GM19023 (cell line): ENCODE measurements around the gene HSPA1L.
"Not testable (repeated sequence)": the region's sequence is repeated elsewhere in the genome, so short reads cannot be mapped to it uniquely, and the experiment has no call there.

Experiments used
- ATAC-seq: cut with Tn5 transposase; IDR thresholded peaks from one replicate; pipeline ENCODE4 v1.9.1; 2021; ENCODE audit warnings: mild to moderate bottlenecking, moderate library complexity; ENCODE audit not compliant: unreplicated experiment

HSPA1L gene

DNA sequence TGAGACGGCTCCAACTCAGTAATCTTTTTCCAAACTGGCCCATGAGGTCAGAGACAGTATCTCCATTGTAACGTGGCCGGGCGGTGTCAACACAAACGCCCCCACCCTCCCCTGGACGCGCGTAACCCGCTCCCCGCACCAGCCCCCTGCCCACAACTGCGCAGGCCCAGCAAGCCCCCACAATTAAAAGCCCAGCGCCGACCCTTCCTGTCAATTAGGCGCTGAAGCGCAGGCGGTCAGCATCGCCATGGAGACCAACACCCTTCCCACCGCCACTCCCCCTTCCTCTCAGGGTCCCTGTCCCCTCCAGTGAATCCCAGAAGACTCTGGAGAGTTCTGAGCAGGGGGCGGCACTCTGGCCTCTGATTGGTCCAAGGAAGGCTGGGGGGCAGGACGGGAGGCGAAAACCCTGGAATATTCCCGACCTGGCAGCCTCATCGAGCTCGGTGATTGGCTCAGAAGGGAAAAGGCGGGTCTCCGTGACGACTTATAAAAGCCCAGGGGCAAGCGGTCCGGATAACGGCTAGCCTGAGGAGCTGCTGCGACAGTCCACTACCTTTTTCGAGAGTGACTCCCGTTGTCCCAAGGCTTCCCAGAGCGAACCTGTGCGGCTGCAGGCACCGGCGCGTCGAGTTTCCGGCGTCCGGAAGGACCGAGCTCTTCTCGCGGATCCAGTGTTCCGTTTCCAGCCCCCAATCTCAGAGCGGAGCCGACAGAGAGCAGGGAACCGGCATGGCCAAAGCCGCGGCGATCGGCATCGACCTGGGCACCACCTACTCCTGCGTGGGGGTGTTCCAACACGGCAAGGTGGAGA, at the start of gene HSPA1L, which contains the start of gene HSPA1A:
Gene HSPA1L, minus strand, starts transcription at position 259 of the 814 bp plus-strand sequence. CDS start 3,311 bp downstream, outside the sequence.
Gene HSPA1A, plus strand, starts transcription at position 519 of the 814 bp plus-strand sequence. Its CDS starts 214 bp downstream, at position 733.
- ATAC-seq: peak; percentile 60

DNA sequence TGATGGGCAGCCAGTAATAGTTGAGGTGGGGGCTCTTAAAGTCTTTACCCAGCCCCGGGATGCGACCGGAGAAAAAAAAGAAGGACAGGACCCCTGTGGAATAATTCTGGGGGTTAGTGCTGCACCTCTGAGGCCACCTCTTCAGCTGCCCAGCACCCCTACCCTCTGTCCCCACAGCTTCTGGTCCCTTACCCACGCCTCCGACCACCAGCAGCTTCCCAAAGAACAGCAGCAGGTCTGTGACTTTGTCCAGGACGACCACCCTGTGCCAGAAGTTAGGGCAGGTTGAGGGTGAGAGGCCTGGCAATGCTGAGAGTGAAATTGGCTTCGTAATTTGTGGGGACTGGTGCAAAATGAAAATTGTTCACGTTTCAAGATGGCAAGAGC, 49.7 kb upstream of the HSPA1L start:
- ATAC-seq: no peak

DNA sequence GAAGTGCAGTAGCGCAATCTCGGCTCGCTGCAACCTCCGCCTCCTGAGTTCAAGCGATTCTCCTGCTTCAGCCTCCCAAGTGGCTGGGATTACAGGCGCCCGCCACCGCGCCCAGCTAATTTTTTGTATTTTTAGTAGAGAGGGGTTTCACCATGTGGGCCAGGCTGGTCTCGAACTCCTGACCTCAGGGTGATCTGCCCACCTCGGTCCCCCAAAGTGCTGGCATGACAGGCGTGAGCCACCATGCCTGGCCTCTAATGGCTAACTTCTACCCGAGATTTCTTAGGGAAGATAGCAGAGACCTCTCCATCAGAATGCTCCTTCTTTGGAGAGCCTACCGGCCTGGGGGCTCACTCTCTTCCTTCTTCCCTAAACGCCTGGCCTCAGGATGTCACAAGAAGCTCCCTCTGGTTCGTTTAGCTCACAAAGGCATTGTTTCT, 49.1 kb upstream of the HSPA1L start:
- ATAC-seq: not testable (repeated sequence)

DNA sequence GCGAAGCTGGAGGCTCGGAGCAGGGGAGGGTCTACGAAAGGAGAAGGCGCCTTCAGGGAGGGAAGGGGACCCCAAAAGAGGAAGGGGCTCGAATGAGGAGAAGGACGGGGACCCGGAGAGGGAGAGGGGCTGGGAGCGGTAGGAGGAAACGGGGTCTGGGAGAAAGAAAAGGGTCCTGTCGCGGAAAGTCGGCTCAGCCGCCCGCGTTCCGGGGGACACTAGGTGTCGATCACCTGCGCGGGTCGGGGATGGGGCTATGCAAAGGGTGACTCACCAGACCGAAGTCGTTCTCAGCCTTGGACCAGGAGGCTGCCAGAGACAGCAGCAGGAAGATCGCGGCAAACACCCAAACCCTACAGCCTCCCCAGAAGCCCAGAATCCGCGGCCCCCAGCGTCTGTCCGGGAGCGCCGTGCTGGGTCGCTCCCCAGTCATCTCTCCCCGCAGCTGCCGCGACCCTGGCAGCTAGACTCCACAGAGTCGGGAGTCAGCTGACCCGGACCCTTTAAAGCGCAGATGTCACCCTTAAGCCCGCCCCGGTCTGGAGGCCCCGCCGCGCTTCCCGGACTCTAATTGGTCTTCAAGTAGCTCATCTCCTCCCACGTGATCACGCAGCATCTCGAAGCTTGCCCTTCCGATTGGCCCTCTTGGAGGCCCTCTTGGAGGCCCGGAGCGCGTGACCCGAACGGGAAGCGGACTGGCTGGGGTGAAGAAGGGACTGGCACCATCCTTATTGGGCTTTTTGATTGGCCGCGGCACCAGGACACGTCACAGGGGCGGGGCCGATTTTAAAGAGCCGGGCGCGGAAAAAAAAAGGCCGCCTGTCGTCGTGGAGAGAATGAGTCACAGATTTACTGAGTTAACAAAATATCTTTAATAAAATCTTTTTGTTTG, 47.5 kb upstream of the HSPA1L start, which contains the start of gene NEU1:
Gene NEU1, minus strand, starts transcription at position 478 of the 892 bp plus-strand sequence. Its CDS starts 45 bp downstream, at position 433.
- peak; percentile 95 for ATAC-seq

DNA sequence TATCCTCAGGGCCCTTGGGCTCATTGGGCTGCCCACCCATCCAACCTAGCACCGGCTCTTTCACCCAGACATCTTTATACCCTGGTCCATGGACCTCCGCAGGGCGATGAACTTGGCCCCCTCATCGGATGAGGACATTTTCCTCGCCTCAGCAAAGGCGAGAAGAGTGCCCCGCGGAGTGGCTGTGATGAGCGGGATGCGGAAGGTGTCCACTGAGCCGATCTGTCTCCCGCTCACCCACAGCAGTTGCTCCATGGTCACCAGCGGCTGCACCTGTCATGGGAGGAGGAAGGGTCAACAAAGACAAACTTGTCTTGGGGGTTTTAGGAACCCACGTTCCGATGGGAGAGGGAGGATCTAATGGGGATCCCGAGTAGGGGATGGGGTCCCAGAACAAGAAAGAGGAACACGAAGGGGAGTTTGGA, 46.8 kb upstream of the HSPA1L start:
- ATAC-seq: no peak

DNA sequence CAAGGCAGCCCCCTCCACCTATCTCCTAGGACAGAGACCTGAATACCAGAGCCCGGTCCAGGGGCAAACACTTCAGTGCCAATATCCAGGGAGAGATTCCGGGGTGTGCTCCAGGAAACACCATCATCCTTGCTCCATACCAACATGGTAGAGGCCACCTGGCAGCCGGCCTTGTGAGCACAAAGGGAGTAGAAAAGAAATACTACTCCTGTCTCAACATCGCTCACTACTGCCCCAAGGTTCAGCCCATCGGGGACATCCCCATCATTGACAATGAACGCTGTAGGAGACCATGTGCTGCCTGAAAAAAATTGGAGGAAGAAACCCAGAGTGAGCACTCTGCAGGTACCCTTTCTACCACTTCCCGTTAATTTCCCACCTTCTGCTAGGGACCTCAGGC, 46.1 kb upstream of the HSPA1L start:
- no peak for ATAC-seq

DNA sequence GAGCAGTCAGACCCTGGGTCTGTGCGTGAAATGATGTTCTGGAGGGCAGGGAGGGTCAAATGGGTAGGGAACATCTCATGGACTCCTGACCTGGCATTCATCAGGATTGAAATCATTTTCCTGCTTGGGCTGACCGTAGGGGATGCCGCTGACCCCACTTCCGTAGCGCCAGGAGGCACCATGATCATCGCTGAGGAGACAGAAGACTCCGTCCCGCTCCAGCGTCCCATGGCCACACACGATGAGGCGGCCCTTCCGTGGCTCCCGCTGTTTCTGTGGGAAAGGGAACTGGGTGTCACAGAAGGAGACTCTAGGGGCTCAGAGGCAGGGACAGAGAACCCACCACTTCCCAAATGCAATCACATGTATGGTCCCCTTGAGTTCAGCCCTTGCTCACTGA, 45.3 kb upstream of the HSPA1L start:
- no peak for ATAC-seq

DNA sequence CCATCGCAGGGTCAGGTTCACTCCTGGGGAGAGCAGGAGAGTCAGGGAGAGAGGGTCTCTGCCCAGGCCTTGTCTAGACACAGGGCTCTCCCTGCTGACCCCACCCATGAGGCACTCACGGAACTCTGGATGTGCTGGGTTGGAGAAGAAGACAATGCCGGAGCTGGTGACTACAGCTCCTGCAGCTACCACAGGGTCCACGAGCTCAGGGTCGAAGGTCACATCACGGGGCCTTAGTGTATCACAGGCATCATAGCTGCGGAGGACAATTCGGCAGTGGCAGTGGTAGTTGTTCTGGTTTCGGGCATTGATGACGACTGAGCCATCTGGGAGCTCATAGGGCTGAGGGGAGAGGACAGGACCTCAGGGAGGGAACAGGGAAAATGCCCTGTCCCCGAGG, 44.8 kb upstream of the HSPA1L start:
- no peak for ATAC-seq

DNA sequence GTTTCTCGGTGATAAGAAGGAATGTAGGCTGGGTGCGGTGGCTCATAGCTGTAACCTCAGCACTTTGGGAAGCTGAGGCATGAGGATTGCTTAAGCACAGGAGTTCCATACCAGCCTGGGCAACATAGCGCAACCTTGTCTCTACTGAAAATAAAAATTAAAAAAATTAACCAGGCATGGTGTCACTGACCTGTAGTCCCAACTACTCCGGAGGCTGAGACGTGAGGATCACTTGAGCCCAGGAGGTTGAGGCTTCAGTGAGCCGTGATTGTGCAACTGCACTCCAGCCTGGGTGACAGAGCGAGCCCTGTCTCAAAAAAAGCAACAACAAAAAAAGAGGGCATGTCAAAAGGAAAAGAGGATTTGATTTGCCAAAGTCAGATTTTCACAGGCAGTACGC, 43.6 kb upstream of the HSPA1L start:
- ATAC-seq: no peak

DNA sequence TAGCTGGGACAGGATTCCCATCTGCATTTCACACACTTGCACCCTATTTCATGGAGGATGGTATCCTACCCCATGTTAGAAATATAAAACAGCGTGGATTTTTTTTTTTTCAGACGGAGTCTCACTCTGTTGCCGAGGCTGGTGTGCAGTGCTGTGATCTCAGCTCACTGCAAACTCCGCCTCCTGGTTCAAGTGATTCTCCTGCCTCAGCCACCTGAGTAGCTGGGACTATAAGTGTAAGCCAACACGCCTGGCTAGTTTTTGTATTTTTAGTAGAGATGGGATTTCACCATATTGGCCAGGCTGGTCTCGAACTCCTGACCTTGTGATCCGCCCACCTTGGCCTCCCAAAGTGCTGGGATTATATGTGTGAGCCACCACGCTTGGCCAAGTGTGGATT, 42.7 kb upstream of the HSPA1L start:
- ATAC-seq: not testable (repeated sequence)

DNA sequence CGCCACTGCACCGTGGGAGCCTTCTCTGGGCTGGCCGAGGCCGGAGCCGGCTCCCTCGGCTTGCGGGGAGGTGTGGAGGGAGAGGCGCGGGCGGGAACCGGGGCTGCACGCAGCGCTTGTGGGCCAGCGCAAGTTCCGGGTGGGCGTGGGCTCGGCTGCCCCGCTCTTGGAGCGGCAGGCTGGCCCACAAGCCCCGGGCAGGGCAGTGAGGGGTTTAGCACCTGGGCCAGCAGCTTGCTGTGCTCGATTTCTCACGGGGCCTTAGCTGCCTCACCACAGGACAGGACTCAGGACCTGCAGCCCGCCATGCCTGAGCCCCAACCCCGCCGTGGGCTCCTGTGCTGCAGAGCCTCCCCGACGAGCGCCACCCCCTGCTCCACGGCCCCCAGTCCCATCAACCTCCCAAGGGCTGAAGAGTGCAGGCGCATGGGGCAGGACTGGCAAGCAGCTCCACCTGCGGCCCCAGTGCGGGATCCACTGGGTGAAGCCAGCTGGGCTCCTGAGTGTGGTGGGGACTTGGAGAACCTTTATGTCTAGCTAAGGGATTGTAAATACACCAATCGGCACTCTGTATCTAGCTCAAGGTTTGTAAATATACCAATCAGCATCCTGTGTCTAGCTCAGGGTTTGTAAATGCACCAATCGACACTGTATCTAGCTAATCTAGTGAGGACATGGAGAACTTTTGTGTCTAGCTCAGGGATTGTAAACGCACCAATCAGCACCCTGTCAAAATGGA, 37.1 kb upstream of the HSPA1L start:
- ATAC-seq: not testable (repeated sequence)

DNA sequence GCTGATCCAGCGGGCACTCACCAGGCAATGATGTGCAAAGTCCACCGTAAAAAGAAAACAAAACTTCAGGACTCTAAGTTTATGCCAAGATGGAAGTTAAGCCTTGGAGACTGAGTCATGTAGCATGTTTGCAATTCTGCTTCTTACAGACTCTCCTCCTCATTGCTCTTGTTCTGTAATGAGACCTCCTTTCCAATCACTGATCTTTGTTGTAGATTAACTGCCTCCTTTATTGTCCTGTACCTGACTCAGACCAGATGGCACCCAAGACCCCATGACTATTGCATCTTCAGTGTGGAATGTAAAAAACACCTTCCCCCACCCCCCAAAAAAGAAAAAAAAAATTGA, 36.4 kb upstream of the HSPA1L start:
- ATAC-seq: no peak

DNA sequence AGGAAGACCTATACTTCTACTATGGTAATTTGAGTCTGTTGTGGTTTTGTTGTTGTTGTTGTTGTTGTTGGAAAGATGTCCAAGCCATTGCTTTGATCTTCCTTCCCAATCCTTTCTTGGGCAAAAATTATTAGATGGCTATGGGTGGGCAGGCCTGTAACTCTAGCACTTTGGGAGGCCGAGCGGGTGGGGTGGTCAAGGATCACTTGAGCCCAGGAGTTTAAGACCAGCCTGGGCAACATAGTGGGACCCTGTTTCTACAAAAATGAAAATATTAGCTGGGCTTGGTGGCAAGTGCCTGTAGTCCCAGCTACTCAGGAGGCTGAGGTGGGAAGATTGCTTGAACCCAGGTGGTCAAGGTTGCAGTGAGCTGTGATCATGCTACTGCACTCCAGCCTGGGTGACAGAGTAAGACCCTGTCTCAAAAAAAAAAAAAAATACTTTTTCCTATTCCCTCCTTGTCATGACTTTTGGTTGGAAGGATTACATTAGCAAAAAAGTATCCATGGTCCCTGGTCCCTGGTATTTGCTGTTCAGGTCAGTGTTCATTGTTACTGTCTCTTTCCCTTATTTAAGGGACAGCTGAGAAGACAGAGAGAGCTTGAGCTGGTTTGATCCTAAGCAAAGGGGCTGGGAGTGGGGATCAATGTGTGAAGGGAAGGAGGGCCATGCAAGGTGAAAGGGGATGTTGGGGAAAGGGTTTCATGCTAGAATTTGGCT, 35.8 kb upstream of the HSPA1L start:
- ATAC-seq: no peak

DNA sequence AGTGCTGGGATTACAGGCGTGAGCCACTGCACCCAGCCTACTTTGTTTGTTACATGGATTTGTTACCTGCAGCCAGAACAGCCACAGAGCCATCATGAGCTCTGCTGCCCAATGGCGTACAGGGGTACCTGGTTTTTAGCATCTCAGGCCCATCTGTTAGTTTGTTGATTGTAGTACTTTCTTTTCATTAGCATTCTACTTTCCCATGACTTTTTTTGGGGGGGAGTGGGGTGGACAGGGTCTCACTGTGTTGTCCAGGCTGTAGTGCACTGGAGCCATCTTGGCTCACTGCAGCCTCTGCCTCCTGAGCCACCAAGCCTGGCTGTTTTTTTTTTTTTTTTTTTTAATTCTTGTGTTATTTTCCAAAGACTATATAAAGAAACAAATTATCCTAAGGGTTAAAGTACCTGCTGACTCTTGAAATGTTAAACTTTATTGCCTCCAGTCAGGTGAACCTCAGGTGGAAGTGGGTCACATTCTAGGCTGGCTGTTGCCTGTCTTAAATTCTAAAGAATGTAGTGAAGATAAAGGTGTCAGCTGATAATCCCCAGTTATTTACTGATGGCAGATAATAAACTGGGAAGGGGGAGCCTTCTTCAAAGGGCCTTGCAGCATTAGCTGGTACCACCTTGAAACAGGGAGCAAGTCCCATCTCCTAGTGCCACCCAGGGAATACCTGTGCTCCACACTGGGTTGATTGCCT, 32.3 kb upstream of the HSPA1L start:
- no peak for ATAC-seq

DNA sequence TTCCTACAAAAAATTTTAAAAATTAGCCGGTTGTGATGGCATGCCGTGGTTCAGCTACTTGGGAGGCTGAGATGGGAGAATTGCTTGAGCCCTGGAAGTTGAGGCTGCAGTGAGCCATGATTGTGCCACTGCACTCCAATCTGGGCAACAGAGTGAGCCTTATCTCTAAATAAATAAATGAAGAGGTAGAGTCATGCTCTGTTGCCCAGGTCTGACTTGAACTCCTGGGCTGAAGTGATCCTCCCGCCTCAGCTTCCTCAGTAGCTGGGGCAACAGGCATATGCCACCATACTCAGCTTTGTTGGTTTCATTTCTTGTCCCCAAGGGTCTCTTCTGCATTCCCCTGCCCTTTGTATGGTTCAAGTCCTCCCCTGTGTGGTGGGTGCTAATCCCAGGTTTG, 29.4 kb upstream of the HSPA1L start:
- ATAC-seq: no peak

DNA sequence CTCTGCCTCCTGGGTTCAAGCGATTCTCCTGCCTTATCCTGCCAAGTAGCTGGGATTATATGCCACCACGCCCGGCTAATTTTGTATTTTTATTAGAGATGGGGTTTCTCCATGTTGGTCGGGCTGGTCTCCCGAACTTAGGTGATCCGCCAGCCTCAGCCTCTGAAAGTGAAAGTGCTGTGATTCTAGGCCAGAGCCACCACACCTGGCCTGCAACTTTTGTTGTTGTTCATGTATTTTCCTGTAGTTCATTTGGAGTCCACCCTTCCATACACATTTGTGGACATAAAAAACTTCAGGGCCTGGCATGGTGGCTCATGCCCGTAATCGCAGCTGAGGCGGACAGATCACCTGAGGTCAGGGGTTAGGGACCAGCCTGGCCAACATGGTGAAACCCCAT, 27.0 kb upstream of the HSPA1L start:
- no peak for ATAC-seq

DNA sequence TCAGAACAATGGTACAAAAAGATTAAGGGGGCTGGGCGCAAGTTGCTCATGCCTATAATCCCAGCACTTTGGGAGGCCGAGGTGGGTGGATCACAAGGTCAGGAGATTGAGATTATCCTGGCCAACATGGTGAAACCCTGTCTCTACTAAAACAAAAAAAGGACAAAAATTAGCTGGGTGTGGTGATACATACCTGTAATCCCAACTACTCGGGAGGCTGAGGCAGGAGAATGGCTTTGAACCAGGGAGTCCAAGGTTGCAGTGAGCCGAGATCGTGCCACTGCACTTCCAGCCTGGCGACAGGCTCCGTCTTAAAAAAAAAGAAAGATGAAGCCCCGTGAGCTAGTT, 24.7 kb upstream of the HSPA1L start:
- not testable (repeated sequence) for ATAC-seq

DNA sequence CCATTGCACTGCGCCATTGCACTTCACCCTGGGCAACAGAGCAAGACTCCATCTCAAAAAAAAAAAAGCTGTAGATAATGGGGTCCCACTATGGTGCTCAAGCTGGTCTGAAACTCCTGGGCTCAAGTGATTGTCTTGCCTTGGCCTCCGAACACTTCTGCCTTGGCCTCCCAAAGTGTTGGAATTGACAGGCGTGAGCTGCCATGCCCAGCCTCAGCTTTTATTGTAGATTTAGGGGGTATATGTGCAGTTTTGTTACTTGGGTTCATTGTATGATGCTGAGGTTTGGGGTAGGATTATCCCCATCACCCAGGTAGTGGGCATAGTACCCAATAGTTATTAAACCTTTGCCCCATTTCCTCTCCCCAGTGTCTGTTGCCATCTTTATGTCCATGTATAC, 23.9 kb upstream of the HSPA1L start:
- no peak for ATAC-seq

DNA sequence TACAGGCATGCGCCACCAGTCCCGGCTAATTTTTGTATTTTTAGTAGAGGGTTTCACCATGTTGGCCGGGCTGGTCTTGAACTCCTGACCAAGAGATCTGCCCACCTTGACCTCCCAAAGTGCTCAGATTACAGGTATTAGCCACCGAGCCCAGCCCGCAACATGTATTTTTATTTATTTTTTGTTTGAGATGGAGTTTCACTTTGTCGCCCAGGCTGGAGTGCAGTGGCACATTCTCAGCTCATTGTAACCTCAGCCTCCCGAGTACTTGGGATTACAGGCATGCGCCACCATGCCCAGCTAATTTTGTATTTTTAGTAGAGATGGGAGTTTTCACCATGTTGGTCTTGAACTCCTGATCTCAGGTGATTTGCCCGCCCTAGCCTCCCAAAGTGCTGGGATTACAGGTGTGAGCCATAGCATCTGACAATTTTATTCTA, 23.1 kb upstream of the HSPA1L start:
- not testable (repeated sequence) for ATAC-seq
